K562 (cell line): ENCODE results near the gene MUC22. TPM values are rescaled to one million over a fixed set of nuclear protein-coding genes. Genes with fewer than 3 reads are reported as not detected.

Source experiments
- ATAC-seq: fragments of 200-7000 bp; cut with Tn5 transposase; 3 replicates; pipeline ENCODE4 v1.9.1; 2020; ENCODE audit warnings: moderate library complexity
- BruUV-seq: library from RNA; stranded (reverse); fragments of 400-500 nt; replicated peaks from 2 replicates; lab custom pipeline; 2021; lab: Mats Ljungman, UMichigan
- CTCF ChIA-PET: fragments of 300-600 bp; formaldehyde crosslinking; extraction: SDS; loops from one replicate; lab custom pipeline; 2021; ENCODE audit warnings: low intra/inter-chr PET ratio; lab: Yijun Ruan, JAX
- POLR2A ChIA-PET: fragments of 300-600, 350-650 bp; sonication (Branson Sonifier 250); formaldehyde crosslinking; extraction: SDS; loops from one replicate; lab custom pipeline; 2021; ENCODE audit warnings: antibody characterized with exemption, inconsistent platforms; lab: Yijun Ruan, JAX
- DNase-seq, 4 experiments: peaks; one replicate each; pipeline versions ENCODE4 v3.0.0 to v3.0.0-alpha.2; 2011 to 2018; ENCODE audit warnings: low spot score in 3 of 4, mixed read lengths in 3 of 4; ENCODE audit errors: extremely low read depth in 1 of 4
- FAIRE-seq: peaks from 2 replicates; lab custom pipeline; 2011; peaks lifted over from hg19 to GRCh38; lab: Jason Lieb, UNC
- H2AFZ ChIP-seq: 2 replicates; pipeline ENCODE4 v1.6.0; 2011; ENCODE audit warnings: low read depth, low read length, control low read depth, inconsistent platforms
- H3K27ac ChIP-seq: fragments of 200-600 bp; 3 replicates; pipeline ENCODE4 v1.8.0; 2011; ENCODE audit warnings: low read depth, mild to moderate bottlenecking, control low read depth, inconsistent platforms, low read length, moderate library complexity, mixed read lengths; ENCODE audit errors: extremely low read depth
- H3K27me3 ChIP-seq, 2 experiments: fragments of 300-600 bp in 1 of 2; 2 replicates in 1 of 2; 3 replicates in 1 of 2; pipeline versions ENCODE4 v1.6.0 to v1.8.0; 2011; ENCODE audit warnings: inconsistent platforms in 2 of 2, low read length in 2 of 2, mild to moderate bottlenecking in 1 of 2, mixed read lengths in 1 of 2, moderate library complexity in 1 of 2; ENCODE audit not compliant: control insufficient read depth in 2 of 2, insufficient read depth in 2 of 2
- H3K36me3 ChIP-seq: fragments of 300-600 bp; 3 replicates; pipeline ENCODE4 v1.8.0; 2011; ENCODE audit warnings: mild to moderate bottlenecking, low read length, inconsistent platforms; ENCODE audit not compliant: control insufficient read depth, insufficient read depth
- H3K4me1 ChIP-seq, 2 experiments: fragments of 200-600 bp in 1 of 2; replicated peaks in 1 of 2; 2 replicates in 1 of 2; 3 replicates in 1 of 2; pipeline versions ENCODE4 v1.5.1 to v1.8.0; 2011; ENCODE audit warnings: inconsistent platforms in 2 of 2, low read length in 2 of 2, mild to moderate bottlenecking in 1 of 2, mixed read lengths in 1 of 2, moderate library complexity in 1 of 2; ENCODE audit not compliant: control insufficient read depth in 2 of 2, insufficient read depth in 2 of 2
- H3K4me2 ChIP-seq: 2 replicates; pipeline ENCODE4 v1.6.1; 2011; ENCODE audit warnings: low read length, control low read depth, inconsistent platforms, mixed read lengths; ENCODE audit not compliant: insufficient read depth
- H3K4me3 ChIP-seq: fragments of 200-600 bp; sonication (generic), shearing (Covaris generic); 2 replicates; pipeline ENCODE4 v1.5.1; 2016; ENCODE audit warnings: control low read depth, inconsistent platforms
- H3K79me2 ChIP-seq: fragments of 200-600 bp; 3 replicates; pipeline ENCODE4 v1.8.0; 2011; ENCODE audit warnings: low read length, inconsistent platforms; ENCODE audit not compliant: control insufficient read depth, insufficient read depth
- H3K9ac ChIP-seq, 2 experiments: 2 replicates each; pipeline versions ENCODE4 v1.6.0 to v1.6.1; 2011; ENCODE audit warnings: low read depth in 2 of 2, low read length in 2 of 2, control low read depth in 1 of 2, inconsistent platforms in 1 of 2, mild to moderate bottlenecking in 1 of 2, mixed read lengths in 1 of 2; ENCODE audit not compliant: insufficient read depth in 1 of 2
- H3K9me1 ChIP-seq: one replicate; pipeline ENCODE4 v1.6.0; 2011; ENCODE audit warnings: inconsistent platforms, mild to moderate bottlenecking, low read length, moderate library complexity; ENCODE audit not compliant: control insufficient read depth, insufficient read depth
- H3K9me3 ChIP-seq: replicated peaks from 2 replicates; pipeline ENCODE4 v1.5.1; 2011; ENCODE audit warnings: low read depth, low read length, inconsistent platforms; ENCODE audit not compliant: control insufficient read depth, insufficient read depth
- H4K20me1 ChIP-seq: replicated peaks from 2 replicates; pipeline ENCODE4 v1.6.1; 2011; ENCODE audit warnings: low read length, inconsistent platforms, mixed read lengths; ENCODE audit not compliant: control insufficient read depth, insufficient read depth
- EZH2 ChIP-seq: IDR thresholded peaks from 2 replicates; pipeline ENCODE4 v1.6.1; 2012; ENCODE audit warnings: low read depth, mild to moderate bottlenecking, inconsistent platforms, low read length, borderline replicate concordance
- KLF13 ChIP-seq: fragments of 450-650 bp; IDR thresholded peaks from 2 replicates; pipeline ENCODE4 v1.6.1; 2016; ENCODE audit warnings: missing genetic modification characterization, low read depth, mild to moderate bottlenecking, missing compliant biosample characterization, moderate library complexity, borderline replicate concordance
- LEF1 ChIP-seq: fragments of 450-650 bp; IDR thresholded peaks from 2 replicates; pipeline ENCODE4 v1.6.1; 2016; ENCODE audit warnings: mild to moderate bottlenecking
- MAZ ChIP-seq, 2 experiments: fragments of 450-650 bp in 1 of 2; sonication (generic) in 1 of 2; formaldehyde crosslinking; IDR thresholded peaks in 1 of 2; conservative IDR thresholded peaks in 1 of 2; 2 replicates each; pipeline versions ENCODE4 v1.4.0 to v1.5.0; 2020; ENCODE audit warnings: mild to moderate bottlenecking in 1 of 2, missing genetic modification reagents in 1 of 2
- NFE2L1 ChIP-seq: fragments of 450-650 bp; IDR thresholded peaks from 2 replicates; pipeline ENCODE4 v1.6.1; 2016; ENCODE audit warnings: missing genetic modification characterization, low read depth, mild to moderate bottlenecking, missing compliant biosample characterization, moderate library complexity, borderline replicate concordance
- PRPF4 ChIP-seq: fragments of 200-400 bp; formaldehyde crosslinking; IDR thresholded peaks from one replicate; pipeline ENCODE4 v1.6.1; 2017; ENCODE audit warnings: low read length, low read depth, mild to moderate bottlenecking; ENCODE audit not compliant: insufficient read depth, poor library complexity, severe bottlenecking
- PURB ChIP-seq: sonication (generic); formaldehyde crosslinking; IDR thresholded peaks from 2 replicates; pipeline ENCODE4 v1.9.0; 2021; ENCODE audit warnings: low read depth, mild to moderate bottlenecking, missing genetic modification reagents
- SIN3B ChIP-seq: fragments of 450-650 bp; IDR thresholded peaks from 2 replicates; pipeline ENCODE4 v1.6.1; 2017; ENCODE audit warnings: low read depth, mild to moderate bottlenecking, moderate library complexity
- ZBTB17 ChIP-seq: fragments of 450-650 bp; formaldehyde crosslinking; IDR thresholded peaks from 2 replicates; pipeline ENCODE4 v1.4.0; 2020; ENCODE audit warnings: mild to moderate bottlenecking
- ZFP1 ChIP-seq: fragments of 450-650 bp; formaldehyde crosslinking; IDR thresholded peaks from 2 replicates; pipeline ENCODE4 v1.4.0; 2020; ENCODE audit warnings: mild to moderate bottlenecking, mixed read lengths
- ZNF780A ChIP-seq: fragments of 250-450 bp; sonication (Bioruptor Pico); IDR thresholded peaks from 2 replicates; pipeline ENCODE4 v1.5.0; 2021; ENCODE audit warnings: mild to moderate bottlenecking
- WGBS: fragments of 100-300 bp; shearing (Covaris generic); methylation state at CpG from one replicate; pipeline ENCODE4 v1.1.6; 2016; ENCODE audit warnings: low coverage, mixed read lengths; ENCODE audit not compliant: insufficient coverage; ENCODE audit errors: missing lambda C conversion rate; 5-methylcytosine and 5-hydroxymethylcytosine counted together
- in situ Hi-C: fragments of 300-500 bp; cut with MboI; formaldehyde crosslinking; loops from 4 replicates; pipeline ENCODE4 v1.15.0; 2018; ENCODE audit warnings: inconsistent platforms, mixed read lengths
- intact Hi-C: fragments of 100-400 bp; cut with micrococcal nuclease; formaldehyde crosslinking; loops from 2 replicates; pipeline ENCODE4 v1.14.2; 2022
- polyA plus RNA-seq, 8 experiments: library from polyadenylated mRNA; depleted of rRNA in 4 of 8; stranded (reverse) in 5 of 8; unstranded in 3 of 8; fragments of >200 nt; fragmentation: Nextera tagmentation in 2 of 8; fragmentation: Illumina TruSeq in 1 of 8; extraction: Ambion mirVana in 2 of 8; extraction: Trizol in 1 of 8; gene quantifications; 2 replicates each; pipeline versions ENCODE4 v1.2.1 to v1.2.3, GENCODE V29; 2011 to 2014; ENCODE audit warnings: inconsistent platforms in 1 of 8, missing spikeins in 1 of 8
- total RNA-seq, 7 experiments: library from RNA; depleted of rRNA in 6 of 7; stranded (reverse); fragments of >200 nt in 6 of 7; fragmentation: Illumina TruSeq in 2 of 7; extraction: Trizol in 2 of 7; gene quantifications; 2 replicates each; pipeline versions ENCODE4 v1.2.1 to v1.2.3, GENCODE V29; 2011 to 2021; ENCODE audit warnings: low replicate concordance in 1 of 7

The MUC22 gene
- total and polyA plus RNA-seq, 9 of the 15 experiments (the other 6 are each of a cell fraction or from before 2014, with no cell fraction given), result 0.01 to 0.03 TPM; not detected in 7

DNA sequence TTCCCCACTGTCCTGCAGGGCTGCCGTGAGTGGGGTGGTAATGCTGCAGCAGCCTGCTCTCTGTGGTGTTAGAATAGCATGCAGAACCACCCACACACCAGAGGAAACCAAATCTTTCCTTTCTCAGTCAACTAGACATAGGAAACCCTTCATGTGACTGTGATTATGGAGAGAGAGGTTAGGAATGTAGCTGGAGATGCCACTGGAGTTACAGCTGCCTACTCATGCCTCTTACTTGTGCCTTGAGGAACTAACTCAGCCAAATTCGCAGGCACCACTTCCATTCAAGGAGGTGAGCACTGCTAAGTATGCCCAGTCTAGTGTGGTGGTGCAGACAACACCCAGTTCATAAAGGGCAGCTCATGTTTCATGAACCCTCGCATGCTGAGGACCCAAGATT lies 27.4 kb downstream of the MUC22 start:
- peaks cover 49 to 65% of the 10 kb centered on the region in 2 experiments for H3K27me3 ChIP-seq
- H3K9me3 ChIP-seq, result no peaks in the 10 kb centered on the region
- no peak overlapping the region for H3K27ac ChIP-seq
- ChIA-PET CTCF (no interaction called here), POLR2A (interaction anchor here (0.6 to 1.4 kb wide), 2 partner anchors 24 to 39 kb away, joined by 3 to 4 read pairs; no protein-coding TSS in a partner anchor)
- no peaks in the 10 kb centered on the region for H3K9me1 ChIP-seq
- no peak for ATAC-seq
- no peaks in the 10 kb centered on the region for H3K36me3 ChIP-seq
- H4K20me1 ChIP-seq, result no peaks in the 10 kb centered on the region
- no peak overlapping the region for H2AFZ ChIP-seq
- no TSS peak for BruUV-seq
- no peak overlapping the region for H3K9ac ChIP-seq
- H3K4me2 ChIP-seq, result no peak overlapping the region
- 1% methylated on average over 3 of the region's 3 CpGs for WGBS
- no peak overlapping the region for H3K4me3 ChIP-seq
- no peaks in the 10 kb centered on the region for H3K4me1 ChIP-seq
- no peak for DNase-seq
- in situ Hi-C loops (no loop called here), intact Hi-C loops (no loop called here)
- TF ChIP-seq KLF13 (tag) (no peak), NFE2L1 (tag) (no peak), ZBTB17 (CRISPR knock-in tag) (no peak), ZFP1 (CRISPR knock-in tag) (no peak), EZH2 (no peak), MAZ (CRISPR knock-in tag; conservative IDR thresholded peaks at IDR 0.05 in 1 of 2, IDR thresholded peaks at IDR 0.05 in 1 of 2) (no peak), PRPF4 (no peak), SIN3B (no peak), LEF1 (no peak), PURB (CRISPR knock-in tag) (no peak), ZNF780A (CRISPR knock-in tag) (no peak)
- no peaks in the 10 kb centered on the region for H3K79me2 ChIP-seq
- no peak for FAIRE-seq
